ENCODE measurements around the gene MTX1. TPM values are rescaled to one million over a fixed set of nuclear protein-coding genes. Genes with fewer than 3 reads are reported as not detected.

Gene MTX1
- total RNA-seq, 1 experiment from 2014 or later, result 69.1 TPM

- RAD21 ChIA-PET (ENCODE audit: low non-redundant PET in 1 of 2, low total read pairs in 2 of 2, uncharacterized antibody in 2 of 2, unreplicated experiment in 2 of 2), result interaction anchor here (0.6 to 1.7 kb wide), 8 partner anchors 26 to 81 kb away, joined by 4 to 35 read pairs (median 6); partner anchors contain the start of genes DPM3 (in 1 of the 2) and SLC50A1 (in 1 of the 2)
- intact Hi-C loops (cut with micrococcal nuclease), result loop anchor here (1.0 to 5.0 kb wide), 3 partner anchors 32 to 75 kb away; partner anchors contain the start of gene SLC50A1
- ATAC-seq (no peak), DNase-seq (ENCODE audit: low read depth, low spot score) (no peak)
- Histone ChIP-seq H2AFZ (ENCODE audit: low read depth, low read length, poor library complexity, severe bottlenecking) (no peak overlapping the region), H4K20me1 (ENCODE audit: insufficient read depth) (no peaks in the 10 kb centered on the region), H3K9me3 (ENCODE audit: control insufficient read depth in 1 of 2, insufficient read depth in 1 of 2, low read depth in 1 of 2, low read length in 2 of 2) (no peaks in the 10 kb centered on the region), H3K9me2 (ENCODE audit: insufficient read depth) (no peaks in the 10 kb centered on the region), H3K9ac (ENCODE audit: low read length) (no peak overlapping the region), H3K4me2 (ENCODE audit: low read length) (peak overlapping the region; percentile 94; the same call in 1 of the 2 replicates), H3K79me2 (ENCODE audit: insufficient read depth, low read length) (peaks cover 11% of the 10 kb centered on the region), H3K4me1 (ENCODE audit: control insufficient read depth in 1 of 2, insufficient read depth in 2 of 2, low read length in 2 of 2) (peaks cover 2 to 11% of the 10 kb centered on the region in 2 experiments; a peak in 1 of 4 replicates), H3K27ac (ENCODE audit: low read depth, low read length) (no peak overlapping the region), H3K4me3 (replicated peaks in 1 of 2; ENCODE audit: low read depth in 1 of 2, low read length in 2 of 2) (no peak overlapping the region), H3K36me3 (ENCODE audit: control insufficient read depth in 1 of 2, insufficient read depth in 2 of 2, low read length in 2 of 2) (peaks cover 2 to 7% of the 10 kb centered on the region in 2 experiments; a peak in 3 of 4 replicates), H3K27me3 (ENCODE audit: insufficient read depth, low read length) (no peaks in the 10 kb centered on the region)
- POLR2A ChIA-PET, result interaction anchor here (0.8 to 1.5 kb wide), 4 partner anchors 14 to 91 kb away, joined by 3 to 7 read pairs (median 5); no protein-coding TSS in a partner anchor
- no peak for TF ChIP-seq ATF3 (IDR thresholded peaks at IDR 0.05)
- no peak for TF ChIP-seq REST (IDR thresholded peaks at IDR 0.05; ENCODE audit: low read depth)
- no peak for TF ChIP-seq JUND (IDR thresholded peaks at IDR 0.05)
- TF ChIP-seq SP1 (IDR thresholded peaks at IDR 0.05; ENCODE audit: low read depth), result no peak
- no peak for TF ChIP-seq RAD21 (IDR thresholded peaks at IDR 0.05; ENCODE audit: low read depth)
- TF ChIP-seq ZFX (IDR thresholded peaks at IDR 0.05), result no peak
- TF ChIP-seq EZH2 (IDR thresholded peaks at IDR 0.05), result no peak
- TF ChIP-seq ELF1 (IDR thresholded peaks at IDR 0.05; ENCODE audit: borderline replicate concordance, low read depth), result no peak
- TF ChIP-seq ZBTB33 (IDR thresholded peaks at IDR 0.05; ENCODE audit: extremely low read depth, insufficient replicate concordance, low read length), result no peak
- no peak for TF ChIP-seq SIN3A (IDR thresholded peaks at IDR 0.05; ENCODE audit: low read depth)
- TF ChIP-seq CTCF (IDR thresholded peaks at IDR 0.05 in 2 of 3, conservative IDR thresholded peaks at IDR 0.05 in 1 of 3; ENCODE audit: borderline replicate concordance in 1 of 3, insufficient read depth in 1 of 3, low read depth in 2 of 3, low read length in 2 of 3), result no peak
- TF ChIP-seq EZH2phosphoT487 (IDR thresholded peaks at IDR 0.05; ENCODE audit: borderline replicate concordance), result no peak
- no peak for TF ChIP-seq SRF (IDR thresholded peaks at IDR 0.05; ENCODE audit: low read depth)
- no peak for TF ChIP-seq EGR1 (IDR thresholded peaks at IDR 0.05; ENCODE audit: low read depth)
- no peak for TF ChIP-seq POLR2A (IDR thresholded peaks at IDR 0.05; ENCODE audit: borderline replicate concordance, extremely low read depth, insufficient read depth, insufficient read length)
- TF ChIP-seq CBX3 (IDR thresholded peaks at IDR 0.05; ENCODE audit: low read depth), result no peak
- no peak for TF ChIP-seq ZNF274 (IDR thresholded peaks at IDR 0.05; ENCODE audit: low read depth, low read length)
- no peak for TF ChIP-seq CEBPB (IDR thresholded peaks at IDR 0.05; ENCODE audit: low read depth)
- TF ChIP-seq POLR2AphosphoS5 (IDR thresholded peaks at IDR 0.05; ENCODE audit: low read depth, low read length), result no peak
- TF ChIP-seq TCF7L2 (IDR thresholded peaks at IDR 0.05; ENCODE audit: borderline replicate concordance, extremely low read depth, insufficient read depth, insufficient read length), result no peak
- no TSS peak for BruUV-seq (replicated peaks)
- CTCF ChIA-PET, result interaction anchor here (0.6 to 3.1 kb wide), 28 partner anchors 8 to 165 kb away, joined by 3 to 163 read pairs (median 4); partner anchors contain the start of genes ADAM15, EFNA4 and SLC50A1
These were observed 41.9 kb upstream of the MTX1 start for GRCh38 chr1:155166471-155167165.
